H9 (cell line): ENCODE measurements around the gene ENG. TPM values are rescaled to one million over a fixed set of nuclear protein-coding genes. Genes with fewer than 3 reads are reported as not detected.
A peak's percentile ranks its signal among the peaks of the same experiment; 100 is the strongest.

Experiments
- DNase-seq: peaks from one replicate; pipeline ENCODE4 v3.0.0-alpha.2; 2017
- H2AFZ ChIP-seq: one replicate; pipeline ENCODE4 v1.6.1; 2013; ENCODE audit warnings: mild to moderate bottlenecking, low read length, control low read depth, moderate library complexity
- H2AK5ac ChIP-seq: 2 replicates; pipeline ENCODE4 v1.6.1; 2013; ENCODE audit warnings: low read length, control low read depth, mixed read lengths; ENCODE audit not compliant: insufficient read length
- H2BK120ac ChIP-seq: one replicate; pipeline ENCODE4 v1.6.1; 2013; ENCODE audit warnings: low read depth, mild to moderate bottlenecking, low read length, control low read depth, inconsistent platforms; ENCODE audit not compliant: poor library complexity, severe bottlenecking
- H2BK12ac ChIP-seq: 2 replicates; pipeline ENCODE4 v1.6.1; 2013; ENCODE audit warnings: low read length, control low read depth, mixed read lengths, low read depth; ENCODE audit not compliant: insufficient read length
- H2BK15ac ChIP-seq: 2 replicates; pipeline ENCODE4 v1.6.1; 2013; ENCODE audit warnings: low read depth, low read length, control low read depth
- H2BK20ac ChIP-seq: one replicate; pipeline ENCODE4 v1.6.1; 2013; ENCODE audit warnings: low read depth, mild to moderate bottlenecking, low read length, control low read depth, inconsistent platforms; ENCODE audit not compliant: poor library complexity, severe bottlenecking
- H2BK5ac ChIP-seq: 2 replicates; pipeline ENCODE4 v1.6.1; 2013; ENCODE audit warnings: low read length, control low read depth, mixed read lengths; ENCODE audit not compliant: insufficient read length
- H3K14ac ChIP-seq: 2 replicates; pipeline ENCODE4 v1.6.1; 2013; ENCODE audit warnings: low read length, control low read depth; ENCODE audit not compliant: insufficient read depth
- H3K18ac ChIP-seq: 2 replicates; pipeline ENCODE4 v1.6.1; 2013; ENCODE audit warnings: low read depth, mild to moderate bottlenecking, mixed read lengths, low read length, control low read depth; ENCODE audit not compliant: insufficient read length
- H3K23ac ChIP-seq: 2 replicates; pipeline ENCODE4 v1.6.1; 2013; ENCODE audit warnings: low read length, control low read depth, mixed read lengths, low read depth; ENCODE audit not compliant: insufficient read length
- H3K23me2 ChIP-seq: 2 replicates; pipeline ENCODE4 v1.6.1; 2013; ENCODE audit warnings: low read depth, mild to moderate bottlenecking, mixed read lengths, low read length, control low read depth; ENCODE audit not compliant: insufficient read length, poor library complexity, severe bottlenecking
- H3K27ac ChIP-seq: 2 replicates; pipeline ENCODE4 v1.5.1; 2013; ENCODE audit warnings: low read length, control low read depth, mixed read lengths, low read depth; ENCODE audit not compliant: insufficient read length
- H3K27me3 ChIP-seq: 2 replicates; pipeline ENCODE4 v1.6.1; 2013; ENCODE audit warnings: low read length, control low read depth, inconsistent platforms; ENCODE audit not compliant: insufficient read depth
- H3K4ac ChIP-seq: 2 replicates; pipeline ENCODE4 v1.6.1; 2013; ENCODE audit warnings: low read depth, mild to moderate bottlenecking, control low read depth, inconsistent platforms, low read length, moderate library complexity
- H3K4me1 ChIP-seq: 2 replicates; pipeline ENCODE4 v1.6.1; 2013; ENCODE audit warnings: low read length, control low read depth, inconsistent platforms; ENCODE audit not compliant: insufficient read depth
- H3K4me2 ChIP-seq: 2 replicates; pipeline ENCODE4 v1.6.1; 2013; ENCODE audit warnings: low read length, control low read depth, mixed read lengths; ENCODE audit not compliant: insufficient read length, insufficient read depth
- H3K56ac ChIP-seq: 2 replicates; pipeline ENCODE4 v1.6.1; 2013; ENCODE audit warnings: low read depth, mild to moderate bottlenecking, mixed read lengths, low read length, control low read depth; ENCODE audit not compliant: insufficient read length
- H3K79me1 ChIP-seq: 2 replicates; pipeline ENCODE4 v1.6.1; 2013; ENCODE audit warnings: low read depth, mild to moderate bottlenecking, moderate library complexity, low read length, control low read depth, inconsistent platforms; ENCODE audit not compliant: insufficient read depth, poor library complexity, severe bottlenecking
- H3K79me2 ChIP-seq: 2 replicates; pipeline ENCODE4 v1.6.1; 2013; ENCODE audit warnings: low read length, control low read depth, inconsistent platforms; ENCODE audit not compliant: insufficient read depth
- H3K9ac ChIP-seq: 2 replicates; pipeline ENCODE4 v1.6.1; 2013; ENCODE audit warnings: low read length, control low read depth, mixed read lengths; ENCODE audit not compliant: insufficient read length; ENCODE audit errors: extremely low read depth
- H3K9me3 ChIP-seq: one replicate; pipeline ENCODE4 v1.6.1; 2013; ENCODE audit warnings: low read depth, low read length, inconsistent platforms; ENCODE audit not compliant: control insufficient read depth
- H3T11ph ChIP-seq: one replicate; pipeline ENCODE4 v1.6.1; 2013; ENCODE audit warnings: mild to moderate bottlenecking, low read length, control low read depth, inconsistent platforms
- H4K20me1 ChIP-seq: one replicate; pipeline ENCODE4 v1.6.1; 2013; ENCODE audit not compliant: control insufficient read depth, insufficient read length, insufficient read depth
- H4K5ac ChIP-seq: 2 replicates; pipeline ENCODE4 v1.6.1; 2013; ENCODE audit warnings: low read depth, mild to moderate bottlenecking, mixed read lengths, low read length, control low read depth; ENCODE audit not compliant: insufficient read length
- H4K8ac ChIP-seq: replicated peaks from 2 replicates; pipeline ENCODE4 v1.6.1; 2013; ENCODE audit warnings: low read length, control low read depth, mixed read lengths, low read depth; ENCODE audit not compliant: insufficient read length
- H4K91ac ChIP-seq: 2 replicates; pipeline ENCODE4 v1.6.1; 2013; ENCODE audit warnings: low read depth, mild to moderate bottlenecking, moderate library complexity, mixed read lengths, low read length, control low read depth; ENCODE audit not compliant: insufficient read length
- H3K27ac Mint-ChIP-seq, 3 experiments: 2 replicates in 2 of 3; 3 replicates in 1 of 3; pipeline ENCODE4 v1.8.0; 2020 to 2021; ENCODE audit warnings: mixed read lengths in 3 of 3, mild to moderate bottlenecking in 1 of 3, moderate library complexity in 1 of 3
- H3K27me3 Mint-ChIP-seq: 2 replicates; pipeline ENCODE4 v1.8.0; 2021; ENCODE audit warnings: low read depth, mild to moderate bottlenecking, moderate library complexity, mixed read lengths
- H3K36me3 Mint-ChIP-seq, 3 experiments: 2 replicates in 2 of 3; 3 replicates in 1 of 3; pipeline ENCODE4 v1.8.0; 2020 to 2021; ENCODE audit warnings: low read depth in 3 of 3, mixed read lengths in 3 of 3; ENCODE audit not compliant: insufficient read depth in 1 of 3
- H3K4me1 Mint-ChIP-seq, 2 experiments: 2 replicates each; pipeline ENCODE4 v1.8.0; 2020; ENCODE audit warnings: mixed read lengths in 2 of 2
- H3K4me3 Mint-ChIP-seq, 2 experiments: 2 replicates in 1 of 2; 3 replicates in 1 of 2; pipeline ENCODE4 v1.8.0; 2020 to 2021; ENCODE audit warnings: mild to moderate bottlenecking in 2 of 2, mixed read lengths in 2 of 2, moderate library complexity in 1 of 2
- H3K9me3 Mint-ChIP-seq, 2 experiments: 2 replicates in 1 of 2; 3 replicates in 1 of 2; pipeline ENCODE4 v1.8.0; 2020; ENCODE audit warnings: mild to moderate bottlenecking in 2 of 2, mixed read lengths in 2 of 2, moderate library complexity in 1 of 2
- WGBS: extraction: QIAGEN DNeasy Blood & Tissue Kit; methylation state at CpG from one replicate; pipeline ENCODE4 v1.1.7; 2013; ENCODE audit warnings: missing lambda C conversion rate, low lambda C conversion rate, mixed read lengths; ENCODE audit not compliant: insufficient read length; ENCODE audit errors: extremely low coverage; 5-methylcytosine and 5-hydroxymethylcytosine counted together
- total RNA-seq: library from RNA; stranded (reverse); gene quantifications from 2 replicates; pipeline ENCODE4 v1.2.1, GENCODE V29; 2021
- TF ChIP-seq, protein P1 (sequence below): fragments of 200-600 bp; sonication (generic); conservative IDR thresholded peaks from 3 replicates; pipeline ENCODE4 v1.8.0; 2021; ENCODE audit warnings: antibody characterized with exemption, mild to moderate bottlenecking

ENG gene
- total RNA-seq, 1 experiment from 2014 or later: 2.1 TPM

DNA sequence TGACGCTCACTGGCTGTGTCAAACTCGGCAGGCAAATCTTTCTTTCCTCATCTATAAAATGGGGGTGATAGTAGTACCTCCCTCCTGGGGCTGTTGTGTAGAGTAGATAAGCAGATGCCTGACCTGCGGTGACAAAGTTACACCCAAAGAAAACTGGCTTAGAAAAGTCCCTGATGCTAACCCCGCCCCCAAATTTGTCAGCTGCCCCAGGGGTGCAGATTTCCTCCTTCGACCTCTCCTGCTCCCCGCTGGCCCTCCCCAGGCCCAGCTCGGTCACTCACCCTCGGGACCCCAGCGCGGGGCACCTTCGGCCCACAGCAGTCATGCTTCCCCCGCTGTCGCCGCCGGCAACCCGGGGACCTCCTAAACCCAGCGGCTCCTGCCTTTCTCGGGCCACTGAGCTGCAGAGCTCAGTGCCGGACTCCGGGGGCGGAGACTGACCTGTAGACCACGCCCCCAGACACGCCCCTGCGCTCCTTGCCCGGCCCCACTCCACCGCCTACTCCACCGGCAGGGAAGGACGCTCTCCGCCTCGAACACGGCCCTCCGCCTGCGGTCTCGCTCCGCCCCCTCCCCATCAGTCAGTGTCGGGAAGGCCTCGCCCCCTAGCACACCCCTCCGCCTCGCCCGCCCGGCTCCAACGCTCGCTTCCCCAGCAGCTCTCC lies 83.4 kb downstream of the ENG start:
- peaks cover 8% of the 10 kb centered on the region for H3K4me1 ChIP-seq
- H3K9me3 ChIP-seq: no peaks in the 10 kb centered on the region
- no CpG with 5 or more reads among the region's 43 CpGs for WGBS
- no peak overlapping the region for H3K18ac ChIP-seq
- no peak overlapping the region for H3K23ac ChIP-seq
- no peak overlapping the region for H4K8ac ChIP-seq
- H3K79me1 ChIP-seq: no peaks in the 10 kb centered on the region
- H3K27ac Mint-ChIP-seq: no peak overlapping the region; a peak in 1 of 7 replicates
- peak overlapping the region; percentile 64 for H3K4me2 ChIP-seq
- DNase-seq: peak; percentile 99
- no peaks in the 10 kb centered on the region for H3K79me2 ChIP-seq
- H4K5ac ChIP-seq: no peak overlapping the region
- no peak overlapping the region for H2BK20ac ChIP-seq
- no peak overlapping the region for H4K91ac ChIP-seq
- H2AFZ ChIP-seq: no peak overlapping the region
- H3K23me2 ChIP-seq: peaks cover 6% of the 10 kb centered on the region
- no peaks in the 10 kb centered on the region for H3K27me3 ChIP-seq
- no peak overlapping the region for H2AK5ac ChIP-seq
- H2BK12ac ChIP-seq: no peak overlapping the region
- H3K27ac ChIP-seq: no peak overlapping the region
- H4K20me1 ChIP-seq: no peaks in the 10 kb centered on the region
- no peak overlapping the region for H3T11ph ChIP-seq
- H3K9me3 Mint-ChIP-seq: no peaks in the 10 kb centered on the region
- H3K36me3 Mint-ChIP-seq: no peaks in the 10 kb centered on the region
- H3K4ac ChIP-seq: no peak overlapping the region
- H3K14ac ChIP-seq: no peak overlapping the region
- H2BK15ac ChIP-seq: no peak overlapping the region
- H2BK5ac ChIP-seq: no peak overlapping the region
- peaks cover 6% of the 10 kb centered on the region for H3K27me3 Mint-ChIP-seq
- peaks cover 28 to 34% of the 10 kb centered on the region in 2 experiments for H3K4me1 Mint-ChIP-seq
- H3K4me3 Mint-ChIP-seq: peak overlapping the region; percentile 74 to 87
- H3K9ac ChIP-seq: no peak overlapping the region
- H2BK120ac ChIP-seq: no peak overlapping the region
- H3K56ac ChIP-seq: no peak overlapping the region
- TF ChIP-seq, protein P1, sequence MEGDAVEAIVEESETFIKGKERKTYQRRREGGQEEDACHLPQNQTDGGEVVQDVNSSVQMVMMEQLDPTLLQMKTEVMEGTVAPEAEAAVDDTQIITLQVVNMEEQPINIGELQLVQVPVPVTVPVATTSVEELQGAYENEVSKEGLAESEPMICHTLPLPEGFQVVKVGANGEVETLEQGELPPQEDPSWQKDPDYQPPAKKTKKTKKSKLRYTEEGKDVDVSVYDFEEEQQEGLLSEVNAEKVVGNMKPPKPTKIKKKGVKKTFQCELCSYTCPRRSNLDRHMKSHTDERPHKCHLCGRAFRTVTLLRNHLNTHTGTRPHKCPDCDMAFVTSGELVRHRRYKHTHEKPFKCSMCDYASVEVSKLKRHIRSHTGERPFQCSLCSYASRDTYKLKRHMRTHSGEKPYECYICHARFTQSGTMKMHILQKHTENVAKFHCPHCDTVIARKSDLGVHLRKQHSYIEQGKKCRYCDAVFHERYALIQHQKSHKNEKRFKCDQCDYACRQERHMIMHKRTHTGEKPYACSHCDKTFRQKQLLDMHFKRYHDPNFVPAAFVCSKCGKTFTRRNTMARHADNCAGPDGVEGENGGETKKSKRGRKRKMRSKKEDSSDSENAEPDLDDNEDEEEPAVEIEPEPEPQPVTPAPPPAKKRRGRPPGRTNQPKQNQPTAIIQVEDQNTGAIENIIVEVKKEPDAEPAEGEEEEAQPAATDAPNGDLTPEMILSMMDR: no peak
